ENCODE measurements around the gene PCSK5.

The PCSK5 gene

GRCh38 chr9:76349865-76350264 lies 459.4 kb downstream of the PCSK5 start:
- in situ Hi-C loops (cut with HindIII; ENCODE audit: low pct_ligation_motif_present, low sequenced_read_pairs), result no loop called here
- no peak for DNase-seq
- H3K27me3 ChIP-seq (replicated peaks), result no peaks in the 10 kb centered on the region
- no peak overlapping the region for H3K4me3 ChIP-seq (ENCODE audit: low read depth, low read length)
- TF ChIP-seq CTCF (IDR thresholded peaks at IDR 0.05; ENCODE audit: low read depth, low read length, missing control alignments), result no peak
- no peaks in the 10 kb centered on the region for H3K36me3 ChIP-seq (replicated peaks)
- no peak overlapping the region for H3K27ac ChIP-seq

- no peaks in the 10 kb centered on the region for H3K36me3 ChIP-seq (replicated peaks)
- no peak overlapping the region for H3K4me3 ChIP-seq (ENCODE audit: low read depth, low read length)
- no peaks in the 10 kb centered on the region for H3K27me3 ChIP-seq (replicated peaks)
- no peak for DNase-seq
- H3K27ac ChIP-seq, result no peak overlapping the region
- TF ChIP-seq CTCF (IDR thresholded peaks at IDR 0.05; ENCODE audit: low read depth, low read length, missing control alignments), result no peak
- in situ Hi-C loops (cut with HindIII; ENCODE audit: low pct_ligation_motif_present, low sequenced_read_pairs), result no loop called here
These were observed 460.5 kb downstream of the PCSK5 start for GRCh38 chr9:76351006-76351405.

GRCh38 chr9:76352026-76352620 lies 461.6 kb downstream of the PCSK5 start:
- no peak overlapping the region for H3K27ac ChIP-seq
- H3K27me3 ChIP-seq (replicated peaks), result no peaks in the 10 kb centered on the region
- DNase-seq, result no peak
- no peak for TF ChIP-seq CTCF (IDR thresholded peaks at IDR 0.05; ENCODE audit: low read depth, low read length, missing control alignments)
- in situ Hi-C loops (cut with HindIII; ENCODE audit: low pct_ligation_motif_present, low sequenced_read_pairs), result no loop called here
- no peaks in the 10 kb centered on the region for H3K36me3 ChIP-seq (replicated peaks)
- no peak overlapping the region for H3K4me3 ChIP-seq (ENCODE audit: low read depth, low read length)

GRCh38 chr9:76353280-76353679 lies 462.8 kb downstream of the PCSK5 start:
- no peak overlapping the region for H3K27ac ChIP-seq
- no peak for DNase-seq
- in situ Hi-C loops (cut with HindIII; ENCODE audit: low pct_ligation_motif_present, low sequenced_read_pairs), result no loop called here
- no peak for TF ChIP-seq CTCF (IDR thresholded peaks at IDR 0.05; ENCODE audit: low read depth, low read length, missing control alignments)
- no peaks in the 10 kb centered on the region for H3K27me3 ChIP-seq (replicated peaks)
- H3K4me3 ChIP-seq (ENCODE audit: low read depth, low read length), result no peak overlapping the region
- no peaks in the 10 kb centered on the region for H3K36me3 ChIP-seq (replicated peaks)

GRCh38 chr9:76354221-76354620 lies 463.7 kb downstream of the PCSK5 start:
- Histone ChIP-seq H3K4me3 (ENCODE audit: low read depth, low read length) (no peak overlapping the region), H3K27ac (no peak overlapping the region), H3K36me3 (replicated peaks) (no peaks in the 10 kb centered on the region), H3K27me3 (replicated peaks) (no peaks in the 10 kb centered on the region)
- in situ Hi-C loops (cut with HindIII; ENCODE audit: low pct_ligation_motif_present, low sequenced_read_pairs), result no loop called here
- no peak for DNase-seq
- no peak for TF ChIP-seq CTCF (IDR thresholded peaks at IDR 0.05; ENCODE audit: low read depth, low read length, missing control alignments)

- Histone ChIP-seq H3K27me3 (replicated peaks) (no peaks in the 10 kb centered on the region), H3K4me3 (ENCODE audit: low read depth, low read length) (no peak overlapping the region), H3K36me3 (replicated peaks) (no peaks in the 10 kb centered on the region), H3K27ac (no peak overlapping the region)
- no peak for TF ChIP-seq CTCF (IDR thresholded peaks at IDR 0.05; ENCODE audit: low read depth, low read length, missing control alignments)
- no peak for DNase-seq
- in situ Hi-C loops (cut with HindIII; ENCODE audit: low pct_ligation_motif_present, low sequenced_read_pairs), result no loop called here
These were observed 465.4 kb downstream of the PCSK5 start for GRCh38 chr9:76355886-76356285.
